Measurements from ENCODE around the gene GRID1.

Gene GRID1

DNA sequence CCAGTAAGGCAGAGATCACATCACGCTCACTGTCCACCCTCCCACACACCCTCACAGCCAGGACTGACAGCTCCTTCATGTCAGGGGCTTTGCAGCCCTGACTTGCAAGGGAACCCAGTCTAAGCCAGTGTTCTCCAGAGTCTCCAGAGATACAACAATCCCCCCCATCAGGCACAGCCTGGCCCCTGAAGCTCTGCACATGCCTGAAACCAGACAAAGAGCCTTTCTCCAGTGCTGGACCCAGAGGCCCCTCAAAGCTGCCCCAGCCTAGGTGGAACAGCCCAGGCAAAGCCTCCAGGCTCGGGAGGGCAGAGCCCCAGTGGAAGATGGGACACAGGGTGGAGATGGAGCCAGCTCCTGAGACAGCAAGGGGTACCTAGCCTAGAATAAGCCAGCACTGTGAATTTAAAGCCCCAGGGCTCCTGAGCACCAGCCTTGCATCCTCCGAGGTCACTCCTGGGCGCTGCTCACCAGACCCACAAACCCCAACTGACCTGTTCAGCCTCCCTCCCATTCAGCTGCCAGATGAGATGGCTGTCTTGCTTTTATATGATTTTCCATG, 50.2 kb downstream of the GRID1 start:
- DNase-seq, result peak in 3 of 58 donors; percentile 19 to 30 (median 22)

DNA sequence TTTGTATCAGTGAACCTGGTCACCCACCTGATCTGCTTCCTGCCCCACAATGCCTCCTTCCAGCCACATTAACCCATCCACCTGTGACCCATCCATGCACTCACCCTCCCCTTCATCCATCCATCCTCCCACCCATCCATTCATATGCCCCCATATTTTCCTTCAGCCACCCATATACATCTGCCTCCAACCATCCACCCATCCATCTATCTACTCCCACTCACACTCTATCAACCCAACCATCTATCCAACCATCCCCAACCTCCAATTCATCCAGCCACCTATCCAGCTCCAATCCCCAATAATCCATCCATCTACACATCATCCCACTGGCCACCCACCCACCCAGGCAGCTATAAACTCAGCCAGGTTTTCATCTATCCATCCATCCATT, 51.0 kb downstream of the GRID1 start:
- DNase-seq, result no peak

DNA sequence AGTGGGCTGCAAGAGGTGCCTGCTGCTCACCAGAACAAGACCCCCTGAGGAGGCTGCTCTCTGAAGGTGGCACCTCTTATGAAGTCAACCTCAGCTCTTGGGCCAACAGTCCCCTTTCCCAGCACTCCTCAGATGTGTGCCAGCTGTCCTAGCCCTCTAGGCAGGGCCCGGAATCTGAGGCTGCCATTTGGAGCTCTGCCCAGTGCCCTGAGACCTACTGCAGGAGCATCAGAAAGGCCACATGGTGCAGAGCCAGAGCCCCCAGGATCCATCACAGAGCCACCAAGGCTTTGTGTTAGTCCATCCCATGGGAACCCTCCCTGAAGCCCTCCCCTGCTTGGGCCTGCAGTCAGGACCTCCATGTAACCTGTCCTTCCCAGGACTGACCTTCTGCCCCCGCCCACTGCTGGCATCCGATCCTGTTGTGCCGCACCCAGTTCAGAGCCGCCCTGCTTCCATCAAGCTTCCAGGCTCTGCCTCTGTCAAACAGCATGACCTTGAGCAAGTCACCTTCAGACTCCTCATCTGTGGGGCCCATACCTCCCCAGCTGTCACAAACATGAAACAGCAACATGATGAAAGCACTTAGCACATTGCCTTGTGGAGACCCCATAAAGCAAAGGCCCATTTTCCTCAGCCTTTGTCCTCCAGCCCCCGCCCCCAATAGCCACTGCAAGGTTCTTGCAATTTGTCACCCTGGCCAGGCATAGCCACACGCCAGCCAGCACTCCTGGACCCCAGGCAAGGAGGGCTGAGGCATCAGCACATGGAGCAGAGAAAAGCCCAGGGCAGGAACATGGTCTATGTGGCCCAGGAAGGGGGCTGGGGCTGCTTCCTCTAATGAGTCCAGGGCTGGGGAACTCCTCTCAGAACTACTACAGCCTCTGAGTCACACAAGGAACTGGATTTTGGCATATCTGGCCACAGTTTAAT, 51.7 kb downstream of the GRID1 start:
- DNase-seq, result no peak

DNA sequence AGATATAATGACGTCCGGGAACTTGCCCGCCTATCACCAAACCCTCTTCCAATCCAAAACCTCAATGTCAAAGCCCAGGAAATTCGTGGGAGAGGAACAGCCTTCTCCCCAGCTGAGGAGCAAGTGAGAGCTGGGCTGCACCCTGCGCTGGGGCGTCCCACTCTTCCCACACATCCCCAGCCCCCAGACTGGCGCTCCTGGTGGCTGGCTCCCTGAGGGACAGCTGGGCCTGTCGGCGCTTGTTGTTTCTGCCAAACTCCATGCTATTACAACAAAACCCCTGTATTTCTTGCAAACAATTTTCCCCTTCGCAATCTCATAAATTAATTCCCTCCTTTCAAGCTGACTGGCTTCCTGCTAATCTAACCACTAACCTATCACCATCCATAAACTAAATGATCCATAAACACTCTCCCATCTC, 53.0 kb downstream of the GRID1 start:
- peak in 28 of 58 donors; percentile 13 to 70 (median 35) for DNase-seq

- DNase-seq, result peak in 6 of 58 donors; percentile 16 to 40 (median 22)
Measured at GRCh38 chr10:86312701-86313270, 53.8 kb downstream of the GRID1 start.

- DNase-seq, result no peak
Measured at GRCh38 chr10:86311906-86312305, 54.7 kb downstream of the GRID1 start.

GRCh38 chr10:86311190-86311589, 55.4 kb downstream of the GRID1 start:
- no peak for DNase-seq

GRCh38 chr10:86310702-86311101, 55.9 kb downstream of the GRID1 start:
- DNase-seq, result no peak

- no peak for DNase-seq
Measured at GRCh38 chr10:86310291-86310690, 56.3 kb downstream of the GRID1 start.

DNA sequence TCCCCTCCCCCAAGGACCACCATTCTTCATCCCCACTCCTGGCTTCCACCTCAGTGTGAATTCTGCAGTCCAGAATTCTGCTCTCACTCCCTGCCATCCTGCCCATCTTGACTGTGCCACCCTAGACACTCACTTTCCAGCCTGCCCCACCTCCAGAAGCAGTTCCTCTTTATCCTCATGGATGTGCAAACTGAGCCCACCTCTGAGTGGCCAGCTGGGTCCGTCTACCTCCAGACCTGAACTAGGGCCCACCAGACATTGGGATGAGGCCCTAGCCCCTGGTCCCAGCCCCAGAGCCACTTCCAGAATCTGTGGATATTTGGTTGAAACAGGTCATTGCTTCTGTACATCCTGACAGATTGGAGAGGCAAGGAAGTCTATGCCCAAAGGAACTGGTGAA, 58.5 kb downstream of the GRID1 start:
- no peak for DNase-seq

DNA sequence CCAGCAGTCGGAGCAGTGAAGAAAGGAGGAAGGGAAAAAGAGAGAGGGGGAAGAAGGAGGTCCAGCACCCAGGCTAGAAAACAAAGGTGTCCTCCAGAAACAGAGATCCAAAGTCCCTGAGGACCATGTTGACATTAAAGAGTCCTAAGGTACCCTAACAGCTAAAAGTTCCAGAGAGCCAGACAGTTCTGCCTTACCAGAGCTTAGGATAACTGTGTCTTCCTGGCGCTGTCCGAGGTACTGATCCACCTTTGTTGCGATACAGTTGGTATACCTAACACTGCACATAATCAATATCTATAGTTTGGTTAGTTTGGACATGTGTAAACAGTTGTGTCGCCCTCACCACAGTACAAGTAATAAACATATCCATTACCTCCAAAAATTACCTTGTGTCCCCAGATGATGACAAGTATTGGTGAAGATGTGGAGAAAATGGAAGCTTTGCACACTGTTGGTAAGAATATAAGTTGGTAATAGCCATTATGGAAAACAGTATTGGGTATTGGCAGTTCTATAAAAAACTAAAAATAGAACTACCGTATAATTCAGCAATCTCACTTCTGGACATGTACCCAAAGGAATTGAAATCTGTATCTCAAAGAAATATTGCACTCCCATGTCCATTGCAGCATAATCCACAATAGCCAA, 59.8 kb downstream of the GRID1 start:
- no peak for DNase-seq

DNA sequence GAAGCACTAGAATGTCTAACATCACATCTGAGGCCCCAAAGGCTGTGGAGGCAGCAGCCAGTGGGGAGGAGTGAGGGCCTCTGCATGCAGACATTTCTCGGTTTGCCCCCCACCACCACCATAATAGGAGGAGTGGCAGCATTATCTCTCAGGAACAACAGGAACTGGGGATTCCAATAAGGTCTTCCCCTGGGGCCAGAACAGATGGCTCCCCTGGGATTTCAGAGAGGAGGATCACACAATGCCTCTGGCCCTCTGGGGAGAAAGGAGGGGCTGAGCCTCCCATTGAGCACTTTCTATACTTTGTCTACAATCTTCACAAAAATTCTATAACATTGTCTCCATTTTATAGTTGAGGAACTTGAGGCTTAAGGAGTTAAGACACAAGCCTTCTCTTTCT, 61.1 kb downstream of the GRID1 start:
- DNase-seq, result no peak

DNA sequence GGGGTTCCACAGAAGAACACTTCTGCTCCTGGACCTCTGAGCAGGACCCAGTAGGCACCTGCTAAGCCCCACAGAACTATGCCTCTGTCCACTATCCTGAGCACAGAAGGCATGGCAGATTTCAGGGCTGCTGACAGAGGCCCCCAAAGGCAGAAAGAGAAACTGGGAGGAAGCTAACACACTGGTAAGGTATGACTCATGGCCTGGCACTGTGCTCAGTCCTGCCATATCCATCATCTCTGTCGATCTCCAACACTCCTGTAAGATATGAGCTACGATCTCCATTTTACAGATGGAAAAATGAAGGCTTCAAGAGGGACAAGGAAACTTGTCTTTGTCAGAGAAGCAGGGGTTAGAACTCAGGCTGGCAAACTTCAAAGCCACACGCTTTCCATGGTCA, 62.2 kb downstream of the GRID1 start:
- no peak for DNase-seq

GRCh38 chr10:86303626-86304025, 63.0 kb downstream of the GRID1 start:
- no peak for DNase-seq

DNA sequence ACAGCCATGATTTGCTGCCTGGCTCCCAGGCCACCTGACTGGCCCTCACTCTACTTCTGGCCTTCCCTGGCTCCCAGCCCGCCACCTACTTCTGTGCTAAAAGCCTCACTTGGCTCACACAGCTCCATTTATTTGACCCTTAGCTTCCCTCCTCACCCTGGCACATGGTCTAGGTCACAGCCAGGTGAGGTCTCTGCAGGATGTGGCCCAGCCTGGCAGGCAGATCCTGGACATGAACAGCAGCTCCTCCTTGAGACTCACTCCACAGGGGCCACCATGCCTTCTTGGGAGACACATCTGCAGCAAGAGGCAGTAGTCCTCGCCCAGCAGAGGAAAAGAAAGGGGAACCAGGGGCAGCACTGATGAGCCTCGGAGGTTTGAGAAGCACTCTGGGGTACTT, 64.6 kb downstream of the GRID1 start:
- no peak for DNase-seq

DNA sequence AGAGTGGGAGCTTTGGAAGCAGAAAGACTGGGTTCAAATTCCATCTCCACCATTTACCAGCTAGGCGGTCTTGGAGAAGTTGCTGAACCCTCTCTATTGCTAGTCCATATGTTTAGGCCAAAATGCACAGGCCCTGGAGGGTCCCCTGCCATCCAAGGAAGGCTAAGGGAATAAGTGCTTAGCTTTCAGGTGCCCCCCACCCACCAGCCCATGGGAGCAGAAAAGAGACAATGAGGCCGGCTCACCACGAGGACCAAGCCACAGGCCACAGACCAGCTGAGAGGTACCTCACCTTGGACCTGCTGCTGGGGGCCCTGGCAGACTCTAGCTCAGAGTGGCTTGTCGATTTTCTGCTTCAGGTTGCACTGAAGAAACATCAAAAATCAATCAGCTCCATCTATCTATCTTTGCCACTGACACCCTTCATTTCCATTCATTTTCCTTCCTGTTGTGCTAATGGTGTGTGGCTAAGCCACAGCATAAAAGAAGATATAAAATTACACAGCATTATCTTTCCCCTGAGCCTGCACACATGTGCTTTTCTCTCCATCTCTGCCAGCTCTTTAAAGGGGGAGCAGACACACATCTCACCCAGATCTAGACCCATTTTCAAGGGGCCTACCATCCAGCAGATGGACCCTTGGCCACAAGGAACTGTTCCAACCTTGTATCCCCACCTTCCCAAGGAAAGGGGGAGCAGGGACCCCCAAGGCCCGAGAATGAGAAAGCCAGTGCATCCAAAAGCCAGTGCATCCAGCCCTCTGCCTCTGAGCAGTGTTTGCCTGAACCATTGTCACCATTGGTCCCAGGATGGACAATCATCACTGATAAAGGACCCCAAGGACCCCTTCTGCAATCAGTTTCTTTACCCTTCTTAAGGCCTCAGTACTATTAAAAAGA, 65.4 kb downstream of the GRID1 start:
- no peak for DNase-seq

- no peak for DNase-seq
Measured at GRCh38 chr10:86300399-86300925, 66.1 kb downstream of the GRID1 start.

DNA sequence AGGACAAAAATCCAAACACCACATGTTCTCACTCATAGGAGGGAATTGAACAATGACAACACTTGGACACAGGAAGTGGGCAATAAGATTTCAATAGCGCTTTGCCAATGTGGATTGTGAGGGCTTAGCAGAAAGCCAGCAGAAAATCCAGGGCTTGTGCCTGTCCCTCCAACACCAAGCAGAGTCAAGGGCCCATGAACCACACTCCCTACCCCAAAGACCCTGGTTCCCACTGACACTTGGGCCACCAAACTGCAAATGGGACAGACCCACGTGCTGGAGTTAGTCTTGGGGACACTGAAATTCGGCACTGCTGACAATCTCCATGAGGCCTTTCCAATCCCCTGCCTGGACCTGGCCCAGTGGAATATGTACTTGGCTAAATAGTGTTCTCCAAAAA, 67.0 kb downstream of the GRID1 start:
- no peak for DNase-seq

- no peak for DNase-seq
Measured at GRCh38 chr10:86298501-86299001, 68.0 kb downstream of the GRID1 start.

- no peak for DNase-seq
Measured at GRCh38 chr10:86295791-86296190, 70.8 kb downstream of the GRID1 start.
